PC-3 (cell line): ENCODE results near the gene HTR2B. TPM values are rescaled to one million over a fixed set of nuclear protein-coding genes. Genes with fewer than 3 reads are reported as not detected.

ENCODE experiments used
- ATAC-seq: fragments of 200-7000 bp; cut with Tn5 transposase; 2 replicates; pipeline ENCODE4 v1.9.1; 2020; ENCODE audit warnings: mild to moderate bottlenecking, moderate library complexity
- BruUV-seq: library from RNA; stranded (reverse); fragments of 400-500 nt; replicated peaks from 2 replicates; lab custom pipeline; 2021; lab: Mats Ljungman, UMichigan
- CTCF ChIA-PET: fragments of 300-600 bp; sonication (Branson Sonifier 250); formaldehyde crosslinking; loops from one replicate; lab custom pipeline; 2022; ENCODE audit warnings: antibody characterized with exemption; lab: Charles Lee
- POLR2A ChIA-PET: fragments of 300-600 bp; sonication (Branson Sonifier 250); formaldehyde crosslinking; loops from one replicate; lab custom pipeline; 2022; ENCODE audit warnings: antibody characterized with exemption; ENCODE audit not compliant: unreplicated experiment; lab: Charles Lee
- DNase-seq: peaks from one replicate; pipeline ENCODE4 v3.0.0-alpha.2; 2015
- H2AFZ ChIP-seq: fragments of 300-600 bp; sonication (generic); 2 replicates; pipeline ENCODE4 v1.6.0; 2016; ENCODE audit warnings: antibody characterized with exemption, low read length
- H3F3A ChIP-seq: fragments of 300-600 bp; sonication (generic); one replicate; pipeline ENCODE4 v1.6.0; 2017; ENCODE audit warnings: antibody characterized with exemption, low read length, control low read depth, mild to moderate bottlenecking; ENCODE audit not compliant: unreplicated experiment
- H3K27ac ChIP-seq: fragments of 300-600 bp; sonication (generic); 2 replicates; pipeline ENCODE4 v1.5.1; 2016; ENCODE audit warnings: mild to moderate bottlenecking, low read length
- H3K27me3 ChIP-seq: fragments of 300-600 bp; sonication (generic); 2 replicates; pipeline ENCODE4 v1.6.1; 2016; ENCODE audit warnings: low read length, mixed read lengths
- H3K36me3 ChIP-seq: fragments of 300-600 bp; sonication (generic); 2 replicates; pipeline ENCODE4 v1.6.1; 2016; ENCODE audit warnings: low read depth, mixed run types, low read length, mixed read lengths
- H3K4me1 ChIP-seq: fragments of 300-600 bp; sonication (generic); 2 replicates; pipeline ENCODE4 v1.5.1; 2016; ENCODE audit warnings: low read length; ENCODE audit not compliant: insufficient read depth
- H3K4me2 ChIP-seq: fragments of 300-600 bp; sonication (generic); 2 replicates; pipeline ENCODE4 v1.6.0; 2016; ENCODE audit warnings: low read length
- H3K4me3 ChIP-seq: fragments of 300-600 bp; sonication (generic); 2 replicates; pipeline ENCODE4 v1.5.1; 2016; ENCODE audit warnings: mild to moderate bottlenecking, low read length, mixed read lengths
- H3K79me2 ChIP-seq: fragments of 300-600 bp; sonication (generic); 2 replicates; pipeline ENCODE4 v1.6.1; 2017; ENCODE audit warnings: low read length, mixed read lengths
- H3K9ac ChIP-seq: fragments of 300-600 bp; sonication (generic); 2 replicates; pipeline ENCODE4 v1.6.0; 2016; ENCODE audit warnings: mild to moderate bottlenecking, low read length
- H3K9me2 ChIP-seq: fragments of 300-600 bp; sonication (generic); replicated peaks from 2 replicates; pipeline ENCODE4 v1.6.1; 2016; ENCODE audit warnings: mixed run types, low read length, mixed read lengths
- H3K9me3 ChIP-seq: fragments of 300-600 bp; sonication (generic); 2 replicates; pipeline ENCODE4 v1.6.1; 2016; ENCODE audit warnings: low read length, mixed read lengths
- H4K20me1 ChIP-seq: fragments of 300-600 bp; sonication (generic); 2 replicates; pipeline ENCODE4 v1.6.1; 2016; ENCODE audit warnings: low read length, mixed read lengths
- CTCF ChIP-seq: fragments of 300-600 bp; sonication (generic); conservative IDR thresholded peaks from 2 replicates; pipeline ENCODE4 v1.5.1; 2017; ENCODE audit warnings: antibody characterized with exemption, low read depth, mild to moderate bottlenecking, low read length
- EZH2 ChIP-seq: fragments of 300-600 bp; sonication (generic); IDR thresholded peaks from one replicate; pipeline ENCODE4 v1.6.1; 2017; ENCODE audit warnings: antibody characterized with exemption, mild to moderate bottlenecking, low read length; ENCODE audit not compliant: unreplicated experiment
- EZH2phosphoT487 ChIP-seq: fragments of 300-600 bp; sonication (generic); IDR thresholded peaks from 2 replicates; pipeline ENCODE4 v1.6.1; 2018; ENCODE audit warnings: mild to moderate bottlenecking, antibody characterized with exemption, low read length, borderline replicate concordance
- intact Hi-C: fragments of 100-400 bp; cut with micrococcal nuclease; formaldehyde crosslinking; loops from 2 replicates; pipeline ENCODE4 v1.9.0; 2023
- total RNA-seq: library from RNA; depleted of rRNA; stranded (reverse); fragments of >200 nt; gene quantifications from 2 replicates; pipeline ENCODE4 v1.2.3, GENCODE V29; 2014; rRNA removed

The HTR2B gene
- total RNA-seq, 1 experiment from 2014 or later: not detected

GRCh38 chr2:231058761-231059550 lies 65.9 kb downstream of the HTR2B start:
- intact Hi-C loops: loop anchor here (5.0 kb wide), 1 partner anchor 157 kb away; no protein-coding TSS in a partner anchor

More at GRCh38 chr2:231058761-231059550, 65.9 kb downstream of the HTR2B start:
- Histone ChIP-seq H3K4me3 (peak overlapping the region; percentile 100), H3K36me3 (peaks cover 30% of the 10 kb centered on the region), H3K9me3 (no peaks in the 10 kb centered on the region), H3K9ac (peak overlapping the region; percentile 100), H3K9me2 (no peaks in the 10 kb centered on the region), H3K79me2 (peaks cover 73% of the 10 kb centered on the region), H2AFZ (no peak overlapping the region), H3K4me1 (peaks cover 26% of the 10 kb centered on the region), H4K20me1 (peaks cover 44% of the 10 kb centered on the region), H3F3A (no peaks in the 10 kb centered on the region), H3K27me3 (no peaks in the 10 kb centered on the region), H3K27ac (no peak overlapping the region), H3K4me2 (peak overlapping the region; percentile 97)
- ChIA-PET POLR2A (no interaction called here), CTCF (no interaction called here)
- ATAC-seq (no peak), DNase-seq (peak; percentile 25)
- BruUV-seq: no TSS peak
- TF ChIP-seq EZH2: no peak
- no peak for TF ChIP-seq EZH2phosphoT487
- no peak for TF ChIP-seq CTCF

Other genes starting within 250 kb of the HTR2B start
- 0.07 and 0.81 TPM in 2 replicates for gene GPR55, start 199.8 kb downstream of the HTR2B start, total RNA-seq
- not detected in 2 replicates for gene SPATA3, start 128.9 kb downstream of the HTR2B start, total RNA-seq
- gene C2orf72, start 87.5 kb downstream of the HTR2B start, total RNA-seq: 0.40 and 4.3 TPM in 2 replicates
- 154 and 208 TPM in 2 replicates for gene PSMD1, start 68.2 kb downstream of the HTR2B start, total RNA-seq
- 12.8 and 23.4 TPM in 2 replicates for gene ARMC9, start 73.6 kb upstream of the HTR2B start, total RNA-seq